Neural progenitor cell (in vitro differentiated cells): ENCODE results near the gene SH3GL1. TPM values are rescaled to one million over a fixed set of nuclear protein-coding genes. Genes with fewer than 3 reads are reported as not detected.

ENCODE experiments used
- DNase-seq: peaks from one replicate; pipeline ENCODE4 v3.0.0-alpha.2; 2016; ENCODE audit warnings: low spot score
- H2AFZ ChIP-seq: fragments of 200-600 bp; sonication (generic); replicated peaks from 2 replicates; pipeline ENCODE4 v1.6.1; 2016; ENCODE audit warnings: antibody characterized with exemption
- H3F3A ChIP-seq: fragments of 200-600 bp; sonication (generic); 2 replicates; pipeline ENCODE4 v1.6.1; 2016; ENCODE audit warnings: antibody characterized with exemption, low read depth
- H3K27ac ChIP-seq: fragments of 200-600 bp; sonication (generic); 2 replicates; pipeline ENCODE4 v1.5.1; 2016; ENCODE audit warnings: mild to moderate bottlenecking
- H3K27me3 ChIP-seq: fragments of 200-600 bp; sonication (generic); 2 replicates; pipeline ENCODE4 v1.6.1; 2016; ENCODE audit warnings: mild to moderate bottlenecking, moderate library complexity
- H3K36me3 ChIP-seq: fragments of 200-600 bp; sonication (generic); 2 replicates; pipeline ENCODE4 v1.5.1; 2016
- H3K4me1 ChIP-seq: fragments of 200-600 bp; sonication (generic); 2 replicates; pipeline ENCODE4 v1.6.1; 2016; ENCODE audit warnings: mixed run types
- H3K4me2 ChIP-seq: fragments of 200-600 bp; sonication (generic); 2 replicates; pipeline ENCODE4 v1.6.1; 2016
- H3K4me3 ChIP-seq: fragments of 200-600 bp; sonication (generic); 2 replicates; pipeline ENCODE4 v1.5.1; 2016
- H3K79me2 ChIP-seq: fragments of 200-600 bp; sonication (generic); 2 replicates; pipeline ENCODE4 v1.6.1; 2016; ENCODE audit warnings: low read depth
- H3K9ac ChIP-seq: fragments of 200-600 bp; sonication (generic); 2 replicates; pipeline ENCODE4 v1.6.1; 2016
- H3K9me3 ChIP-seq: fragments of 200-600 bp; sonication (generic); 2 replicates; pipeline ENCODE4 v1.5.1; 2016; ENCODE audit warnings: low read depth
- H4K20me1 ChIP-seq: fragments of 200-600 bp; sonication (generic); 2 replicates; pipeline ENCODE4 v1.6.1; 2016; ENCODE audit warnings: low read depth
- H3K27ac Mint-ChIP-seq: 3 replicates; pipeline ENCODE4 v1.8.0; 2021; ENCODE audit warnings: mixed read lengths
- H3K27me3 Mint-ChIP-seq: 2 replicates; pipeline ENCODE4 v1.8.0; 2022; ENCODE audit warnings: low read depth, mild to moderate bottlenecking, inconsistent platforms, moderate library complexity, mixed read lengths; ENCODE audit not compliant: insufficient read depth
- H3K36me3 Mint-ChIP-seq: 3 replicates; pipeline ENCODE4 v1.8.0; 2021; ENCODE audit warnings: mixed read lengths
- H3K4me1 Mint-ChIP-seq: 3 replicates; pipeline ENCODE4 v1.8.0; 2021; ENCODE audit warnings: mixed read lengths
- H3K4me3 Mint-ChIP-seq: 3 replicates; pipeline ENCODE4 v1.8.0; 2021; ENCODE audit warnings: mild to moderate bottlenecking, moderate library complexity, mixed read lengths
- H3K9me3 Mint-ChIP-seq: 3 replicates; pipeline ENCODE4 v1.8.0; 2020; ENCODE audit warnings: mixed read lengths
- EZH2 ChIP-seq: fragments of 200-600 bp; sonication (generic); IDR thresholded peaks from 2 replicates; pipeline ENCODE4 v1.6.1; 2017; ENCODE audit warnings: antibody characterized with exemption, mild to moderate bottlenecking, moderate library complexity
- EZH2phosphoT487 ChIP-seq: fragments of 200-600 bp; sonication (generic); IDR thresholded peaks from 2 replicates; pipeline ENCODE4 v1.6.1; 2017; ENCODE audit warnings: antibody characterized with exemption
- total RNA-seq: library from RNA; depleted of rRNA; stranded (reverse); fragments of >200 nt; gene quantifications from 2 replicates; pipeline ENCODE4 v1.2.3, GENCODE V29; 2015; ENCODE audit warnings: low replicate concordance
- TF ChIP-seq, protein P1 (sequence below): fragments of 200-600 bp; sonication (generic); IDR thresholded peaks from 2 replicates; pipeline ENCODE4 v1.5.1; 2017; ENCODE audit warnings: antibody characterized with exemption, mild to moderate bottlenecking

SH3GL1 gene
- total RNA-seq, 1 donor from 2014 or later, result 25.3 TPM

DNA sequence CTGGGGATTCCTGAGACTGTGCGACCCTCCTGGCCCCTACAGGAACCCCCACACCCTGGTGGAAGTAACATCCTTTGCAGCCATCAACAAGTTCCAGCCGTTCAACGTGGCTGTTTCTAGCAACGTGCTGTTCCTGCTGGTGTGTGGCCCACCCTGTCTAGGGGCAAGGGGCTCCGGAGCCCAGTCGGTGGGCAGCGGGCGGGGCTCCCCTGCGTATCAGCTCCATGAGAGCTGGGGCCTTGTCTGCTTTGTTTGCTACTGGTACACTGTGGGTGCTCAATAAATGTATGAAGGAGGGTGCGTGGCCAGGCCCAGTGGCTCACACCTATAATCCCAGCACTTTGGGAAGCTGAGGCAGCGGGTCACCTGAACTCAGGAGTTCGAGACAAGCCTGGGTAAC lies 46.1 kb downstream of the SH3GL1 start:
- peaks cover 7% of the 10 kb centered on the region for H3K36me3 Mint-ChIP-seq
- no peak for TF ChIP-seq EZH2
- TF ChIP-seq, protein P1, sequence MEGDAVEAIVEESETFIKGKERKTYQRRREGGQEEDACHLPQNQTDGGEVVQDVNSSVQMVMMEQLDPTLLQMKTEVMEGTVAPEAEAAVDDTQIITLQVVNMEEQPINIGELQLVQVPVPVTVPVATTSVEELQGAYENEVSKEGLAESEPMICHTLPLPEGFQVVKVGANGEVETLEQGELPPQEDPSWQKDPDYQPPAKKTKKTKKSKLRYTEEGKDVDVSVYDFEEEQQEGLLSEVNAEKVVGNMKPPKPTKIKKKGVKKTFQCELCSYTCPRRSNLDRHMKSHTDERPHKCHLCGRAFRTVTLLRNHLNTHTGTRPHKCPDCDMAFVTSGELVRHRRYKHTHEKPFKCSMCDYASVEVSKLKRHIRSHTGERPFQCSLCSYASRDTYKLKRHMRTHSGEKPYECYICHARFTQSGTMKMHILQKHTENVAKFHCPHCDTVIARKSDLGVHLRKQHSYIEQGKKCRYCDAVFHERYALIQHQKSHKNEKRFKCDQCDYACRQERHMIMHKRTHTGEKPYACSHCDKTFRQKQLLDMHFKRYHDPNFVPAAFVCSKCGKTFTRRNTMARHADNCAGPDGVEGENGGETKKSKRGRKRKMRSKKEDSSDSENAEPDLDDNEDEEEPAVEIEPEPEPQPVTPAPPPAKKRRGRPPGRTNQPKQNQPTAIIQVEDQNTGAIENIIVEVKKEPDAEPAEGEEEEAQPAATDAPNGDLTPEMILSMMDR, result no peak
- no peak for TF ChIP-seq EZH2phosphoT487
- H3K9me3 ChIP-seq, result no peaks in the 10 kb centered on the region
- H4K20me1 ChIP-seq, result peaks cover under 1% of the 10 kb centered on the region
- no peaks in the 10 kb centered on the region for H3K36me3 ChIP-seq
- no peaks in the 10 kb centered on the region for H3K79me2 ChIP-seq
- no peak overlapping the region for H3K27ac ChIP-seq
- peaks cover 9% of the 10 kb centered on the region for H3F3A ChIP-seq
- H3K4me1 Mint-ChIP-seq, result no peaks in the 10 kb centered on the region
- no peak overlapping the region for H3K9ac ChIP-seq
- no peaks in the 10 kb centered on the region for H3K9me3 Mint-ChIP-seq
- no peak overlapping the region for H3K27ac Mint-ChIP-seq
- H3K27me3 ChIP-seq, result no peaks in the 10 kb centered on the region
- no peak overlapping the region for H2AFZ ChIP-seq
- H3K27me3 Mint-ChIP-seq, result peaks cover 2% of the 10 kb centered on the region
- no peaks in the 10 kb centered on the region for H3K4me1 ChIP-seq
- H3K4me3 Mint-ChIP-seq, result no peak overlapping the region
- no peak for DNase-seq
- no peak overlapping the region for H3K4me2 ChIP-seq
- no peak overlapping the region for H3K4me3 ChIP-seq

DNA sequence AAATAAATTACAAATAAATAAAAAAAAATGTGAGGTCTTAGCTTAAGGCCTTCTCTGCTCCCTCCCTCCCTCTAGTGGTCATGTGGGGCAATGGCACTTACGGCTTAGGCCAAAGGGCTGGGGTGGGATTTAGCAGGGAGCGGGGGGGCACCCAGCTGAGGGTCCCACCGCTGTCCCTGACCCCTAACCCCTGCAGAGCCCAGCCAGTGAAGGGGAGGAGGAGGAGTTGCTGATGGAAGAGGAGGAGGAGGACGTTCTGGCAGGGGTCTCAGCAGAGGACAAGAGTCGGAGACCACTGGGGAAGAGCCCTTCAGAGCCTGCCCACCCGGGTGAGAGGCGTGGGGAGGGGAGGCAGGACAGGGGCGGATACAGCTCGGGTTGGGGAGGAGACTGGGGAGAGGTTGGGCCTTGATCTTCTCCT lies 47.6 kb downstream of the SH3GL1 start:
- H2AFZ ChIP-seq, result no peak overlapping the region
- H3K27ac Mint-ChIP-seq, result no peak overlapping the region
- peaks cover 3% of the 10 kb centered on the region for H4K20me1 ChIP-seq
- no peak overlapping the region for H3K4me3 ChIP-seq
- no peaks in the 10 kb centered on the region for H3K36me3 ChIP-seq
- no peak overlapping the region for H3K27ac ChIP-seq
- H3K9me3 Mint-ChIP-seq, result no peaks in the 10 kb centered on the region
- peaks cover 5% of the 10 kb centered on the region for H3F3A ChIP-seq
- peaks cover 7% of the 10 kb centered on the region for H3K36me3 Mint-ChIP-seq
- no peak overlapping the region for H3K9ac ChIP-seq
- H3K27me3 ChIP-seq, result no peaks in the 10 kb centered on the region
- H3K4me3 Mint-ChIP-seq, result no peak overlapping the region
- H3K4me2 ChIP-seq, result no peak overlapping the region
- no peaks in the 10 kb centered on the region for H3K4me1 ChIP-seq
- H3K4me1 Mint-ChIP-seq, result no peaks in the 10 kb centered on the region
- no peaks in the 10 kb centered on the region for H3K79me2 ChIP-seq
- no peaks in the 10 kb centered on the region for H3K9me3 ChIP-seq
- TF ChIP-seq EZH2, result no peak
- TF ChIP-seq, protein P1, result peak; percentile 88
- H3K27me3 Mint-ChIP-seq, result no peaks in the 10 kb centered on the region
- peak; percentile 84 for DNase-seq

DNA sequence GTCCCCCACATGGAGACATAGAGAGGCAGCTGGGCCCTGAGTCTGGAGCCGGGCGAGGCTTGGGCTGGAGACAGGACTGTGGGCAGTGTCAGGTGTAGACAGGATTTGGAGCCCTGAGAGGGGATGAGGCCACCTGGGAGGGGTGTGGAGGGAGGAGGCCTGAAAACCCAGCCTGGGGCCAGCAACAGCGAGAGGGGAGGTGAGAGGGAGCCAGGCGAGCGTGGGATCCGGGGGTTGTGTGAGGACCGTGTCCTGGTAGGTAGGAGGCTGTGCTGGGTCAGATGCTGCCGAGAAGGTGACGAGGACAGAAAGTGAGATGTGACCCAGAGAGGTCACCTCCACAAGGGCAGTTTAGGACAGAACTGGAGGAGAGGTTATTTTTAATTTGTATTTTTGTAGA lies 49.6 kb downstream of the SH3GL1 start:
- Histone ChIP-seq H3K9me3 (no peaks in the 10 kb centered on the region), H3K36me3 (no peaks in the 10 kb centered on the region), H3K27ac (no peak overlapping the region), H3K4me2 (no peak overlapping the region), H3F3A (peaks cover 5% of the 10 kb centered on the region), H3K9ac (no peak overlapping the region), H3K79me2 (no peaks in the 10 kb centered on the region), H3K27me3 (no peaks in the 10 kb centered on the region), H2AFZ (no peak overlapping the region), H4K20me1 (peaks cover 3% of the 10 kb centered on the region), H3K4me3 (no peak overlapping the region), H3K4me1 (no peaks in the 10 kb centered on the region)
- TF ChIP-seq EZH2phosphoT487 (no peak), EZH2 (no peak)
- TF ChIP-seq, protein P1, result no peak
- Mint-ChIP-seq H3K4me1 (no peaks in the 10 kb centered on the region), H3K27me3 (peaks cover 2% of the 10 kb centered on the region), H3K4me3 (no peak overlapping the region), H3K27ac (no peak overlapping the region), H3K9me3 (no peaks in the 10 kb centered on the region), H3K36me3 (peaks cover 14% of the 10 kb centered on the region)
- no peak for DNase-seq
